Posterior vena cava (tissue), 2 donors: ENCODE data around the gene AKR1E2. TPM values are rescaled to one million over a fixed set of nuclear protein-coding genes. Genes with fewer than 3 reads are reported as not detected.

ENCODE experiments used
- DNase-seq: peaks from one replicate; pipeline ENCODE4 v3.0.0-alpha.2; 2020; ENCODE audit warnings: low spot score
- intact Hi-C, 2 donors: fragments of 100-400 bp; cut with DNase I; formaldehyde crosslinking; loops; one replicate each; pipeline versions ENCODE4 v1.14.1 to v1.14.2; 2022 to 2023
- total RNA-seq, 2 donors: library from RNA; stranded (reverse); fragmentation: NEBNext Ultra II Directional; extraction: Animal tissue kit (Norgen Biotek cat#: 25700); gene quantifications; one replicate each; pipeline ENCODE4 v1.2.1, GENCODE V29; 2021
- donor health status: DM: yes; HTN: yes; CAD: no.
- donor health status: DM: yes; HTN: yes; CAD: no.

AKR1E2 gene
- total RNA-seq, 2 donors from 2014 or later: 11.4 to 12.0 TPM

- no peak for DNase-seq
- intact Hi-C loops: loop anchor here in 1 of 2 donors (1.0 kb wide), 1 partner anchor 9 kb away; no protein-coding TSS in a partner anchor
These were observed 41.7 kb downstream of the AKR1E2 start for GRCh38 chr10:4867520-4868356.

- no peak for DNase-seq
These were observed 42.3 kb downstream of the AKR1E2 start for GRCh38 chr10:4868357-4868657.

GRCh38 chr10:4882704-4883078, 56.7 kb downstream of the AKR1E2 start:
- no peak for DNase-seq
- intact Hi-C loops: no loop called here

More at GRCh38 chr10:4868357-4868657, 42.3 kb downstream of the AKR1E2 start:
- intact Hi-C loops: loop anchor here in 1 of 2 donors (1.0 kb wide), 1 partner anchor 8 kb away; no protein-coding TSS in a partner anchor

- DNase-seq: no peak
- intact Hi-C loops: no loop called here
These were observed 57.2 kb downstream of the AKR1E2 start for GRCh38 chr10:4883079-4883739.

GRCh38 chr10:4885162-4885561, 59.2 kb downstream of the AKR1E2 start:
- intact Hi-C loops: no loop called here
- DNase-seq: no peak

GRCh38 chr10:4887501-4887900, 61.5 kb downstream of the AKR1E2 start:
- intact Hi-C loops: no loop called here
- no peak for DNase-seq

- no peak for DNase-seq
- intact Hi-C loops: no loop called here
These were observed 62.2 kb downstream of the AKR1E2 start for GRCh38 chr10:4888236-4888635.

- DNase-seq: no peak
- intact Hi-C loops: no loop called here
These were observed 64.0 kb downstream of the AKR1E2 start for GRCh38 chr10:4889959-4890358.

GRCh38 chr10:4892681-4893080, 66.7 kb downstream of the AKR1E2 start:
- intact Hi-C loops: no loop called here

GRCh38 chr10:4894335-4894734, 68.3 kb downstream of the AKR1E2 start:
- intact Hi-C loops: no loop called here
- DNase-seq: no peak

More at GRCh38 chr10:4892681-4893080, 66.7 kb downstream of the AKR1E2 start:
- DNase-seq: no peak

Other genes with a start within 250 kb of the AKR1E2 start
- gene AKR1C1, start 137.2 kb downstream of the AKR1E2 start, total RNA-seq: 10 to 100 TPM; 35.5 to 61.5 TPM
- gene AKR1C2, start 177.7 kb downstream of the AKR1E2 start, total RNA-seq: 10 to 100 TPM; 27.1 to 42.7 TPM